Breast epithelium (tissue), 4 donors: Measurements from ENCODE around the gene VWC2L. TPM values are rescaled to one million over a fixed set of nuclear protein-coding genes. Genes with fewer than 3 reads are reported as not detected.

Experiments used
- DNase-seq, 2 donors: peaks; one replicate each; pipeline ENCODE4 v3.0.0-alpha.2; 2019; ENCODE audit warnings: low spot score in 2 of 2
- H3K27ac ChIP-seq, 2 donors: fragments of 200-600 bp; sonication (generic) in 1 of 2; one replicate each; pipeline ENCODE4 v1.5.1; 2016 to 2019; ENCODE audit warnings: mild to moderate bottlenecking in 1 of 2
- H3K27me3 ChIP-seq, 2 donors: fragments of 200-600 bp; sonication (generic) in 1 of 2; one replicate each; pipeline versions ENCODE4 v1.5.1 to v1.6.0; 2017 to 2019; ENCODE audit warnings: control low read depth in 1 of 2, mild to moderate bottlenecking in 1 of 2
- H3K36me3 ChIP-seq: fragments of 200-600 bp; one replicate; pipeline ENCODE4 v1.5.1; 2019
- H3K4me1 ChIP-seq, 2 donors: fragments of 200-600 bp; sonication (generic); one replicate each; pipeline ENCODE4 v1.5.1; 2016 to 2019; ENCODE audit warnings: control low read depth in 1 of 2
- H3K4me3 ChIP-seq, 3 donors: fragments of 200-600 bp; sonication (generic); 1 replicate in 2 of 3; 2 replicates in 1 of 3; pipeline ENCODE4 v1.5.1; 2016 to 2019; ENCODE audit warnings: mild to moderate bottlenecking in 3 of 3, moderate library complexity in 2 of 3
- H3K9me3 ChIP-seq, 2 donors: fragments of 200-600 bp; sonication (generic) in 1 of 2; one replicate each; pipeline ENCODE4 v1.5.1; 2016 to 2019; ENCODE audit warnings: control low read depth in 1 of 2
- POLR2A ChIP-seq: fragments of 450-650 bp; IDR thresholded peaks from one replicate; pipeline ENCODE4 v1.6.1; 2016; ENCODE audit warnings: antibody characterized with exemption, mild to moderate bottlenecking, moderate library complexity
- POLR2AphosphoS5 ChIP-seq, 3 donors: sonication (generic); formaldehyde crosslinking; IDR thresholded peaks; one replicate each; pipeline ENCODE4 v1.6.1; 2017; ENCODE audit warnings: antibody characterized with exemption in 3 of 3
- intact Hi-C: fragments of 100-400 bp; cut with DNase I; formaldehyde crosslinking; loops from one replicate; pipeline ENCODE4 v1.15.1; 2023; ENCODE audit warnings: low total_unique reads
- total RNA-seq, 3 donors: library from RNA; depleted of rRNA; stranded (reverse); fragments of >200 nt; gene quantifications; one replicate each; pipeline ENCODE4 v1.1.0, GENCODE V29; 2016
- TF ChIP-seq, protein P1 (sequence below), 3 donors: fragments of 450-650 bp; IDR thresholded peaks; one replicate each; pipeline ENCODE4 v1.5.1; 2016 to 2017; ENCODE audit warnings: antibody characterized with exemption in 3 of 3, mild to moderate bottlenecking in 3 of 3, moderate library complexity in 3 of 3

Gene VWC2L
- total RNA-seq, 3 donors from 2014 or later, result 0.15 TPM; not detected in 2

DNA sequence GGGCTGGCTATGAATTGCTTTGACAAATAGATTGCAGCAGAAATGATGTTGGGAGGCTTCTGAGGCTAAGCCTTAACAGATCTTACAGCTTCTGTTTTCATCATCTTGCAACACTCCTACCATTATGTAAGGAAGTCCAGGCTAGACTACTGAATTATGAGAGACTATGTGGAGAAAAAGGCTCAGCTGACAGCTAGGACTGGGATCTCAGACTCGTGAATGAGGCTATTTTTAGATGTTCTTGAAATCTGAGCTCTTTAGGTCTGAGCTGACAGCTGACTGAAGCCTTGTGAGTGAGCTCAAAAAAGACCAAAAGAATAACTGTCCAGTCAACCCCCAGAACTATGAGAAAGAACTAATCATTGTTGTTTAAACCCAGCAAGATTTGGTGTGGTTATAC, 70.3 kb downstream of the VWC2L start:
- Histone ChIP-seq H3K9me3 (no peaks in the 10 kb centered on the region), H3K27ac (no peak overlapping the region), H3K36me3 (no peaks in the 10 kb centered on the region), H3K4me1 (no peaks in the 10 kb centered on the region), H3K27me3 (no peaks in the 10 kb centered on the region), H3K4me3 (no peak overlapping the region)
- intact Hi-C loops, result no loop called here
- TF ChIP-seq, protein P1, sequence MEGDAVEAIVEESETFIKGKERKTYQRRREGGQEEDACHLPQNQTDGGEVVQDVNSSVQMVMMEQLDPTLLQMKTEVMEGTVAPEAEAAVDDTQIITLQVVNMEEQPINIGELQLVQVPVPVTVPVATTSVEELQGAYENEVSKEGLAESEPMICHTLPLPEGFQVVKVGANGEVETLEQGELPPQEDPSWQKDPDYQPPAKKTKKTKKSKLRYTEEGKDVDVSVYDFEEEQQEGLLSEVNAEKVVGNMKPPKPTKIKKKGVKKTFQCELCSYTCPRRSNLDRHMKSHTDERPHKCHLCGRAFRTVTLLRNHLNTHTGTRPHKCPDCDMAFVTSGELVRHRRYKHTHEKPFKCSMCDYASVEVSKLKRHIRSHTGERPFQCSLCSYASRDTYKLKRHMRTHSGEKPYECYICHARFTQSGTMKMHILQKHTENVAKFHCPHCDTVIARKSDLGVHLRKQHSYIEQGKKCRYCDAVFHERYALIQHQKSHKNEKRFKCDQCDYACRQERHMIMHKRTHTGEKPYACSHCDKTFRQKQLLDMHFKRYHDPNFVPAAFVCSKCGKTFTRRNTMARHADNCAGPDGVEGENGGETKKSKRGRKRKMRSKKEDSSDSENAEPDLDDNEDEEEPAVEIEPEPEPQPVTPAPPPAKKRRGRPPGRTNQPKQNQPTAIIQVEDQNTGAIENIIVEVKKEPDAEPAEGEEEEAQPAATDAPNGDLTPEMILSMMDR (IDR thresholded peaks at IDR 0.05), result no peak
- TF ChIP-seq POLR2AphosphoS5 (IDR thresholded peaks at IDR 0.05), result no peak
- TF ChIP-seq POLR2A, result no peak
- DNase-seq, result no peak

DNA sequence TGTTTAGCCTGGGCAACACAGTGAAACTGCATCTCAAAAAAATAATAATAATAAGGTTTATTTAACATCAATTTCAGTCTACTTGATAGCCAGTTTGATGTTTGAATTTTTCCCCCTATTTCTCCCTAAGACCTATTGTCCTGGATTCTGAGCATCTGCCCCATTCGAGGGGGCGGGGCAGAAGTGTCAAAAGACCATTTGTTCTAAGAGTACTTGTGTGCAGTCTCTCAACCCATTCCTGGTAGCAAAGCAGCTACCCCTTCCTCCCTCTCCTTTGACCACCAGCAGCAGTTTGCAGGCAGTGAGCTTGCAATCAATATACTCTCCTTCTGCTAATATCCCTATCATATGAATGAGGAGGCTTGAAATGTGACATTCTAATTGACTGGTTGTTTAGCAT, 71.9 kb downstream of the VWC2L start:
- TF ChIP-seq POLR2AphosphoS5 (IDR thresholded peaks at IDR 0.05) (no peak), POLR2A (no peak)
- TF ChIP-seq, protein P1 (IDR thresholded peaks at IDR 0.05), result no peak
- intact Hi-C loops, result no loop called here
- no peak overlapping the region for H3K27ac ChIP-seq
- H3K4me1 ChIP-seq, result no peaks in the 10 kb centered on the region
- no peak for DNase-seq
- no peaks in the 10 kb centered on the region for H3K9me3 ChIP-seq
- H3K36me3 ChIP-seq, result no peaks in the 10 kb centered on the region
- no peaks in the 10 kb centered on the region for H3K27me3 ChIP-seq
- H3K4me3 ChIP-seq, result no peak overlapping the region

DNA sequence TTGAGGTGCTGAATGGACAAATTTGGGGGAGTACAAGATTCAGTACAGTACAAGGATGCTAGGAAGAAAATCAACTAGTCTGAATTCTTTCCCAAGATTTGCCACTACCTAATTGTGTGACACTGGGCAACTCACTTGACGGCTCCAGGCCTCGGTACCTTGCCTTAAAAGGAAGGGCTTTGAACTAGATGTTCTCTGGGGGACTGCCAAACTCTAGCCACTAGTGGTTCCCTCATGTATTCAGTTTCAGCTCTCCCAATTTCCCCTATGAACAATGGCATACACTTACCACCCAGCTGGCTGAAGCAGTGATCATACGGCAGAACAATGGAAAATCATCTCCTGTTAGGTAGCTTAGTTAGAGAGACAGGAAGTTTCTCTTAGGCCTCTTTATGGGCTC, 73.4 kb downstream of the VWC2L start:
- Histone ChIP-seq H3K27ac (no peak overlapping the region), H3K9me3 (no peaks in the 10 kb centered on the region), H3K4me3 (no peak overlapping the region), H3K4me1 (no peaks in the 10 kb centered on the region), H3K27me3 (no peaks in the 10 kb centered on the region), H3K36me3 (no peaks in the 10 kb centered on the region)
- DNase-seq, result no peak
- TF ChIP-seq POLR2AphosphoS5 (IDR thresholded peaks at IDR 0.05), result no peak
- TF ChIP-seq, protein P1 (IDR thresholded peaks at IDR 0.05), result no peak
- TF ChIP-seq POLR2A, result no peak
- intact Hi-C loops, result no loop called here

DNA sequence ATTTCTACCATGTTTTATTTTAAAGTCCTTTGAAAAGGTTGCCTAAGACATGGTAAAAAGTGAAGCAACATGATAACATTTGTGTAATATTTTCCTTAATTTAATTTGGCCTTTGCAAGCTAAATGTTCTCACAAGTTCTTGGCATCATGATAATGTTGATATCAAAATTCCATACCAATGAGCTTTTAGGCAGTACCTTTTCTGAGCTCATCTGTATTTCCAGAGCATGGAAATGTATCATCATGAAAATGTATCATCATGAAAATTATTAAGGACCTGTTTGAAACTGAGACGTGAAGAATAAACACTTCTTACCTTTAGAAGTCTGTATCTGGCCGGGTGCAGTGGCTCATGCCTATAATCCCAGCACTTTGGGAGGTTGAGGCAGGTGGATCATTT, 73.8 kb downstream of the VWC2L start:
- H3K27me3 ChIP-seq, result no peaks in the 10 kb centered on the region
- H3K4me3 ChIP-seq, result no peak overlapping the region
- no peak for TF ChIP-seq POLR2A
- TF ChIP-seq POLR2AphosphoS5 (IDR thresholded peaks at IDR 0.05), result no peak
- TF ChIP-seq, protein P1 (IDR thresholded peaks at IDR 0.05), result no peak
- DNase-seq, result no peak
- intact Hi-C loops, result no loop called here
- no peaks in the 10 kb centered on the region for H3K4me1 ChIP-seq
- no peak overlapping the region for H3K27ac ChIP-seq
- no peaks in the 10 kb centered on the region for H3K36me3 ChIP-seq
- no peaks in the 10 kb centered on the region for H3K9me3 ChIP-seq

DNA sequence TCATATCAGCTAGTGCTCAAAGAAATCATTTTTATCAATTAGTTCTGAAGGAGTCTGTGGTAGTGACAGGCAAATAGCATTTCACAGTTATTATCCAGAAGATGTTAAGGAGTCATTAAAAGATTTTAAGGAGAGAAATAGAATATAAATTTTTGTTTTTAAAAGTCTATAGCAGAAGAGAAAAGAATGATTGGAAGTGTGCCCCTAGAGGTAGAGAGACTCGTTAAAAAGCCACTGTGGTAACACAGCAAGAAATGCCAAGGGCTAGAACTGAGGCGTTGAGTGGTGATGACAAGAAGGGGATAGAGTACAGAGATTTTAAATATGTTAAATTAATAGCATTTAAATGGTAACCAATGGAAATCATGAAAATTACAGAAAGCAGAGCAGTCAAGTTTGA, 78.3 kb downstream of the VWC2L start:
- Histone ChIP-seq H3K36me3 (no peaks in the 10 kb centered on the region), H3K4me1 (no peaks in the 10 kb centered on the region), H3K4me3 (no peak overlapping the region), H3K27me3 (no peaks in the 10 kb centered on the region), H3K9me3 (peaks cover 0 to 4% of the 10 kb centered on the region in 2 donors), H3K27ac (no peak overlapping the region)
- no peak for DNase-seq
- TF ChIP-seq POLR2AphosphoS5 (IDR thresholded peaks at IDR 0.05) (no peak), POLR2A (no peak)
- TF ChIP-seq, protein P1 (IDR thresholded peaks at IDR 0.05), result no peak
- intact Hi-C loops, result no loop called here
